Testis (tissue), 3 donors: ENCODE data around the gene IFNL3. TPM values are rescaled to one million over a fixed set of nuclear protein-coding genes. Genes with fewer than 3 reads are reported as not detected.
A peak's percentile ranks its signal among the peaks of the same experiment; 100 is the strongest.

ENCODE experiments used
- DNase-seq: peaks from one replicate; pipeline ENCODE4 v3.0.0-alpha.2; 2019
- H3K27ac ChIP-seq, 2 donors: fragments of 200-600 bp; sonication (generic); one replicate each; pipeline ENCODE4 v1.5.1; 2019
- H3K27me3 ChIP-seq: fragments of 200-600 bp; sonication (generic); one replicate; pipeline ENCODE4 v1.5.1; 2019
- H3K36me3 ChIP-seq: fragments of 200-600 bp; sonication (generic); one replicate; pipeline ENCODE4 v1.5.1; 2017; ENCODE audit warnings: low read depth; ENCODE audit errors: missing control alignments
- H3K4me1 ChIP-seq: fragments of 200-600 bp; sonication (generic); one replicate; pipeline ENCODE4 v1.5.1; 2019
- H3K4me3 ChIP-seq, 2 donors: fragments of 200-600 bp; sonication (generic); one replicate each; pipeline ENCODE4 v1.5.1; 2017 to 2019
- H3K9me3 ChIP-seq: fragments of 200-600 bp; sonication (generic); one replicate; pipeline ENCODE4 v1.5.1; 2017
- CTCF ChIP-seq, 3 experiments: fragments of 450-650 bp in 2 of 3; fragments of 200-600 bp in 1 of 3; sonication (generic) in 1 of 3; IDR thresholded peaks; one replicate each; pipeline ENCODE4 v1.5.1; 2016 to 2019; ENCODE audit warnings: antibody characterized with exemption in 3 of 3, mild to moderate bottlenecking in 2 of 3, moderate library complexity in 1 of 3
- POLR2A ChIP-seq: fragments of 450-650 bp; IDR thresholded peaks from one replicate; pipeline ENCODE4 v1.6.1; 2017; ENCODE audit warnings: antibody characterized with exemption, mild to moderate bottlenecking, moderate library complexity
- WGBS, 2 donors: methylation state at CpG; one replicate each; pipeline ENCODE4 v1.1.5; 2018; 5-methylcytosine and 5-hydroxymethylcytosine counted together
- intact Hi-C: fragments of 100-400 bp; cut with DNase I; formaldehyde crosslinking; loops from one replicate; pipeline ENCODE4 v1.15.1; 2023; ENCODE audit warnings: low total_unique reads
- polyA plus RNA-seq: library from polyadenylated mRNA; stranded (reverse); fragments of 350-450 nt; fragmentation: Illumina TruSeq; extraction: RNeasy Lipid Tissue Mini Kit (QIAGEN cat#74804); gene quantifications from one replicate; pipeline ENCODE4 v1.2.3, GENCODE V29; 2014; ENCODE audit warnings: low read depth, low replicate concordance; ENCODE audit not compliant: insufficient read depth
- total RNA-seq, 2 donors: library from RNA; depleted of rRNA; stranded (reverse); fragments of >200 nt; gene quantifications; one replicate each; pipeline ENCODE4 v1.2.3, GENCODE V29; 2016

Gene IFNL3
- total and polyA plus RNA-seq, 3 donors from 2014 or later = not detected

- intact Hi-C loops = no loop called here
- H3K9me3 ChIP-seq = no peaks in the 10 kb centered on the region
- no peaks in the 10 kb centered on the region for H3K36me3 ChIP-seq
- WGBS, 2 donors = 27 to 28% methylated on average over 7 to 9 of the region's 11 CpGs
- DNase-seq = peak; percentile 92
- H3K27ac ChIP-seq = no peak overlapping the region
- peaks cover 3% of the 10 kb centered on the region for H3K4me1 ChIP-seq
- H3K27me3 ChIP-seq = no peaks in the 10 kb centered on the region
- TF ChIP-seq POLR2A (no peak), CTCF (IDR thresholded peaks at IDR 0.05) (no peak)
- no peak overlapping the region for H3K4me3 ChIP-seq
Measured at GRCh38 chr19:39199025-39199424, 45.8 kb downstream of the IFNL3 start.

GRCh38 chr19:39197808-39198207, 47.0 kb downstream of the IFNL3 start:
- H3K4me1 ChIP-seq = peaks cover 3% of the 10 kb centered on the region
- H3K27me3 ChIP-seq = no peaks in the 10 kb centered on the region
- DNase-seq = no peak
- H3K27ac ChIP-seq = no peak overlapping the region
- no peaks in the 10 kb centered on the region for H3K36me3 ChIP-seq
- intact Hi-C loops = no loop called here
- TF ChIP-seq CTCF (IDR thresholded peaks at IDR 0.05) = no peak
- TF ChIP-seq POLR2A = no peak
- 59 to 76% methylated on average over 5 of the region's 5 CpGs for WGBS, 2 donors
- no peak overlapping the region for H3K4me3 ChIP-seq
- H3K9me3 ChIP-seq = no peaks in the 10 kb centered on the region

- intact Hi-C loops = no loop called here
- no peak for TF ChIP-seq POLR2A
- TF ChIP-seq CTCF (IDR thresholded peaks at IDR 0.05) = no peak
- H3K4me3 ChIP-seq = no peak within 1 kb of the TSS
- no peaks in the 10 kb centered on the region for H3K9me3 ChIP-seq
- no peaks in the 10 kb centered on the region for H3K27me3 ChIP-seq
- no peak for DNase-seq
- peaks cover 3% of the 10 kb centered on the region for H3K4me1 ChIP-seq
- no peaks in the 10 kb centered on the region for H3K36me3 ChIP-seq
- 3 to 4% methylated on average over 20 to 47 of the region's 51 CpGs for WGBS, 2 donors
- no peak within 1 kb of the TSS for H3K27ac ChIP-seq
Measured at GRCh38 chr19:39196860-39197562, 47.8 kb downstream of the IFNL3 start, which contains the start of gene NCCRP1. NCCRP1 (plus strand) TSS chr19:39196964; CDS start chr19:39196983, 19 bp downstream.

GRCh38 chr19:39196320-39196719, 48.5 kb downstream of the IFNL3 start:
- intact Hi-C loops = no loop called here
- 4 to 28% methylated on average over 4 to 7 of the region's 7 CpGs for WGBS, 2 donors
- no peak for TF ChIP-seq POLR2A
- TF ChIP-seq CTCF (IDR thresholded peaks at IDR 0.05) = no peak
- H3K36me3 ChIP-seq = no peaks in the 10 kb centered on the region
- H3K27me3 ChIP-seq = no peaks in the 10 kb centered on the region
- H3K4me1 ChIP-seq = peaks cover 3% of the 10 kb centered on the region
- no peaks in the 10 kb centered on the region for H3K9me3 ChIP-seq
- DNase-seq = no peak
- no peak overlapping the region for H3K4me3 ChIP-seq
- H3K27ac ChIP-seq = no peak overlapping the region

GRCh38 chr19:39195755-39196154, 49.1 kb downstream of the IFNL3 start:
- Histone ChIP-seq H3K36me3 (no peaks in the 10 kb centered on the region), H3K4me3 (no peak overlapping the region), H3K9me3 (no peaks in the 10 kb centered on the region), H3K27me3 (no peaks in the 10 kb centered on the region), H3K4me1 (peaks cover 3% of the 10 kb centered on the region), H3K27ac (no peak overlapping the region)
- no peak for DNase-seq
- intact Hi-C loops = no loop called here
- TF ChIP-seq CTCF (IDR thresholded peaks at IDR 0.05) (no peak), POLR2A (no peak)
- 43 to 73% methylated on average over 8 to 9 of the region's 9 CpGs for WGBS, 2 donors
